HCT116 (cell line): ENCODE data around the gene DAPK1. TPM values are rescaled to one million over a fixed set of nuclear protein-coding genes. Genes with fewer than 3 reads are reported as not detected.

Experiments
- ATAC-seq: fragments of 200-7000 bp; cut with Tn5 transposase; 2 replicates; pipeline ENCODE4 v1.9.1; 2020; ENCODE audit warnings: mild to moderate bottlenecking, moderate library complexity
- BruUV-seq: library from RNA; stranded (reverse); fragments of 400-500 nt; replicated peaks from 2 replicates; lab custom pipeline; 2021; lab: Mats Ljungman, UMichigan
- CTCF ChIA-PET: fragments of 300-600 bp; sonication (Branson Sonifier 250); formaldehyde crosslinking; loops from one replicate; lab custom pipeline; 2021; ENCODE audit warnings: antibody characterized with exemption; lab: Charles Lee
- POLR2A ChIA-PET: fragments of 300-600, 350-600 bp; sonication (Branson Sonifier 250); formaldehyde crosslinking; loops from one replicate; lab custom pipeline; 2021; ENCODE audit warnings: antibody characterized with exemption; lab: Charles Lee
- RAD21 ChIA-PET, 2 experiments: fragments of 300-600 bp; sonication (Branson Sonifier 250); formaldehyde crosslinking; loops; one replicate each; lab custom pipeline; 2023; ENCODE audit warnings: low total read pairs in 2 of 2; ENCODE audit not compliant: uncharacterized antibody in 2 of 2, unreplicated experiment in 2 of 2, low non-redundant PET in 1 of 2; lab: Charles Lee
- DNase-seq: peaks from one replicate; pipeline ENCODE4 v3.0.0-alpha.2; 2010; ENCODE audit warnings: low read depth, low spot score
- H2AFZ ChIP-seq: fragments of 200-600 bp; shearing (Covaris generic), sonication (generic); 2 replicates; pipeline ENCODE4 v1.6.1; 2017; ENCODE audit warnings: low read depth, mixed run types, mixed read lengths, antibody characterized with exemption, low read length; ENCODE audit not compliant: poor library complexity, severe bottlenecking
- H3K27ac ChIP-seq: 2 replicates; pipeline ENCODE4 v1.5.1; 2012; ENCODE audit warnings: low read depth, low read length
- H3K27me3 ChIP-seq: fragments of 200-600 bp; sonication (generic); 2 replicates; pipeline ENCODE4 v1.6.1; 2016; ENCODE audit warnings: mixed run types, low read length, mixed read lengths; ENCODE audit not compliant: insufficient read depth
- H3K36me3 ChIP-seq, 2 experiments: fragments of 200-500 bp in 1 of 2; fragments of 200-600 bp in 1 of 2; sonication (Bioruptor generic) in 1 of 2; sonication (generic) in 1 of 2; 2 replicates each; pipeline versions ENCODE4 v1.5.1 to v1.6.1; 2014 to 2016; ENCODE audit warnings: low read length in 2 of 2, inconsistent platforms in 1 of 2, mixed read lengths in 1 of 2, mixed run types in 1 of 2; ENCODE audit not compliant: insufficient read depth in 2 of 2, control insufficient read depth in 1 of 2
- H3K4me1 ChIP-seq, 2 experiments: fragments of 200-600 bp in 1 of 2; sonication (generic) in 1 of 2; 2 replicates each; pipeline versions ENCODE4 v1.5.1 to v1.6.1; 2012 to 2017; ENCODE audit warnings: low read length in 2 of 2, inconsistent platforms in 1 of 2, mild to moderate bottlenecking in 1 of 2, mixed read lengths in 1 of 2, mixed run types in 1 of 2, moderate library complexity in 1 of 2; ENCODE audit not compliant: insufficient read depth in 2 of 2, control insufficient read depth in 1 of 2
- H3K4me2 ChIP-seq: fragments of 200-600 bp; sonication (generic); 2 replicates; pipeline ENCODE4 v1.6.1; 2017; ENCODE audit warnings: mixed run types, low read length, mixed read lengths
- H3K4me3 ChIP-seq, 2 experiments: fragments of 200-600 bp in 1 of 2; sonication (generic) in 1 of 2; replicated peaks in 1 of 2; 2 replicates each; pipeline ENCODE4 v1.5.1; 2011 to 2016; ENCODE audit warnings: low read length in 2 of 2, control low read depth in 1 of 2, low read depth in 1 of 2, mild to moderate bottlenecking in 1 of 2, mixed read lengths in 1 of 2, mixed run types in 1 of 2
- H3K79me2 ChIP-seq: fragments of 200-600 bp; sonication (generic); 2 replicates; pipeline ENCODE4 v1.6.1; 2017; ENCODE audit warnings: mild to moderate bottlenecking, mixed run types, low read length, moderate library complexity, mixed read lengths; ENCODE audit not compliant: insufficient read depth
- H3K9ac ChIP-seq: fragments of 200-600 bp; sonication (generic); 2 replicates; pipeline ENCODE4 v1.6.1; 2016; ENCODE audit warnings: low read length, mixed read lengths
- H3K9me2 ChIP-seq: fragments of 200-600 bp; sonication (generic), shearing (Covaris generic); 2 replicates; pipeline ENCODE4 v1.6.1; 2017; ENCODE audit warnings: mixed run types, mild to moderate bottlenecking, moderate library complexity; ENCODE audit not compliant: insufficient read depth
- H3K9me3 ChIP-seq, 2 experiments: fragments of 200-500 bp in 1 of 2; fragments of 200-600 bp in 1 of 2; sonication (Bioruptor generic) in 1 of 2; sonication (generic) in 1 of 2; 2 replicates each; pipeline ENCODE4 v1.6.1; 2014 to 2017; ENCODE audit warnings: low read length in 2 of 2, mixed read lengths in 2 of 2, inconsistent platforms in 1 of 2, low read depth in 1 of 2, mild to moderate bottlenecking in 1 of 2, mixed run types in 1 of 2, moderate library complexity in 1 of 2; ENCODE audit not compliant: control insufficient read depth in 1 of 2, insufficient read depth in 1 of 2
- H4K20me1 ChIP-seq: fragments of 200-600 bp; sonication (generic), shearing (Covaris generic); 2 replicates; pipeline ENCODE4 v1.6.1; 2017; ENCODE audit warnings: mixed run types, mild to moderate bottlenecking, moderate library complexity; ENCODE audit not compliant: insufficient read depth
- CBX3 ChIP-seq: IDR thresholded peaks from 2 replicates; pipeline ENCODE4 v1.6.1; 2012; ENCODE audit warnings: low read depth
- CEBPB ChIP-seq: IDR thresholded peaks from 2 replicates; pipeline ENCODE4 v1.6.1; 2012; ENCODE audit warnings: low read depth
- ELF1 ChIP-seq: IDR thresholded peaks from 2 replicates; pipeline ENCODE4 v1.6.1; 2012; ENCODE audit warnings: low read depth, borderline replicate concordance
- EZH2 ChIP-seq: fragments of 200-600 bp; sonication (generic); IDR thresholded peaks from 2 replicates; pipeline ENCODE4 v1.6.1; 2017; ENCODE audit warnings: antibody characterized with exemption, mixed run types
- EZH2phosphoT487 ChIP-seq: fragments of 200-600 bp; IDR thresholded peaks from 2 replicates; pipeline ENCODE4 v1.6.1; 2018; ENCODE audit warnings: antibody characterized with exemption, borderline replicate concordance
- POLR2AphosphoS5 ChIP-seq: IDR thresholded peaks from 2 replicates; pipeline ENCODE4 v1.6.1; 2011; ENCODE audit warnings: mild to moderate bottlenecking, low read depth, low read length, moderate library complexity
- RAD21 ChIP-seq: IDR thresholded peaks from 2 replicates; pipeline ENCODE4 v1.6.1; 2012; ENCODE audit warnings: low read depth, mild to moderate bottlenecking
- SP1 ChIP-seq: IDR thresholded peaks from 2 replicates; pipeline ENCODE4 v1.6.1; 2012; ENCODE audit warnings: low read depth
- TCF7L2 ChIP-seq: IDR thresholded peaks from 2 replicates; pipeline ENCODE4 v1.7.0; 2011; ENCODE audit warnings: borderline replicate concordance, inconsistent platforms; ENCODE audit not compliant: insufficient read depth, insufficient read length; ENCODE audit errors: extremely low read depth
- YY1 ChIP-seq: IDR thresholded peaks from 2 replicates; pipeline ENCODE4 v1.6.1; 2011; ENCODE audit warnings: low read length, low read depth, moderate library complexity, mild to moderate bottlenecking; ENCODE audit not compliant: insufficient replicate concordance; ENCODE audit errors: extremely low read depth
- ZNF274 ChIP-seq: fragments of 200-500 bp; sonication (Bioruptor generic); IDR thresholded peaks from 2 replicates; pipeline ENCODE4 v1.6.1; 2014; ENCODE audit warnings: mild to moderate bottlenecking, low read depth, low read length, inconsistent platforms
- intact Hi-C: fragments of 100-400 bp; cut with micrococcal nuclease; formaldehyde crosslinking; loops from 2 replicates; pipeline ENCODE4 v1.10.0; 2022
- total RNA-seq: library from RNA; stranded (reverse); gene quantifications from one replicate; pipeline ENCODE4 v1.2.1, GENCODE V29; 2021; ENCODE audit not compliant: unreplicated experiment
- TF ChIP-seq, protein P1 (sequence below): IDR thresholded peaks from 2 replicates; pipeline ENCODE4 v1.6.1; 2011; ENCODE audit warnings: mild to moderate bottlenecking, low read length, moderate library complexity; ENCODE audit not compliant: insufficient replicate concordance; ENCODE audit errors: extremely low read depth
- TF ChIP-seq, protein P2 (sequence below): IDR thresholded peaks from 2 replicates; pipeline ENCODE4 v1.6.1; 2012
- TF ChIP-seq, protein P3 (sequence below): IDR thresholded peaks from 2 replicates; pipeline ENCODE4 v1.6.1; 2012
- TF ChIP-seq, protein P4 (sequence below), 3 experiments: fragments of 200-600 bp in 1 of 3; sonication (generic) in 1 of 3; IDR thresholded peaks in 2 of 3; conservative IDR thresholded peaks in 1 of 3; 2 replicates each; pipeline ENCODE4 v1.5.1; 2012 to 2017; ENCODE audit warnings: low read depth in 2 of 3, low read length in 2 of 3, antibody characterized with exemption in 1 of 3, borderline replicate concordance in 1 of 3, control low read depth in 1 of 3, mild to moderate bottlenecking in 1 of 3, mixed read lengths in 1 of 3, mixed run types in 1 of 3, moderate library complexity in 1 of 3; ENCODE audit not compliant: insufficient read depth in 1 of 3

Gene DAPK1
- total RNA-seq, 1 experiment from 2014 or later: 5.6 TPM

DNA sequence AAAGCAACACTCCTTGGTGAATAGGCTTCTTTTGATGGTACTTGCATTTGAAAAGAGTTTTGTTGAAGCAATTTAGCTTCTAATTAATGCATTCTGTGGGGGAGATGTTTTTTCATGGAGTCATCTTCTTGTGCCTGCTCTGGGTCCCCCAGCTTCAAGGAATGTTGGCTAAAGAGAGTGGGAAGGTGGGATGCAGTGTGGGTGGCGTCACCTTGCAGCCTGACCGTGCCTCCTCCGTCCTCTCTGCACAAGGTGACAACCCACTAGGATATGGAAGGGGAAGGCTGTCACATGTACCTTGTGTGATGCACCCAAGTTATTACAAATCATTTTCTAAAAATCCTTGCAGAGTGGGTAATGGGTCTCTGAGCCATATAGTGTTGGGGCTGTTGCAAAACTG lies 70.7 kb downstream of the DAPK1 start:
- ATAC-seq: no peak
- no peaks in the 10 kb centered on the region for H3K4me1 ChIP-seq
- H3K9me2 ChIP-seq: no peaks in the 10 kb centered on the region
- no peaks in the 10 kb centered on the region for H3K9me3 ChIP-seq
- intact Hi-C loops: no loop called here
- TF ChIP-seq EZH2: no peak
- TF ChIP-seq YY1: no peak
- no peak for TF ChIP-seq ELF1
- TF ChIP-seq ZNF274: no peak
- TF ChIP-seq, protein P1, sequence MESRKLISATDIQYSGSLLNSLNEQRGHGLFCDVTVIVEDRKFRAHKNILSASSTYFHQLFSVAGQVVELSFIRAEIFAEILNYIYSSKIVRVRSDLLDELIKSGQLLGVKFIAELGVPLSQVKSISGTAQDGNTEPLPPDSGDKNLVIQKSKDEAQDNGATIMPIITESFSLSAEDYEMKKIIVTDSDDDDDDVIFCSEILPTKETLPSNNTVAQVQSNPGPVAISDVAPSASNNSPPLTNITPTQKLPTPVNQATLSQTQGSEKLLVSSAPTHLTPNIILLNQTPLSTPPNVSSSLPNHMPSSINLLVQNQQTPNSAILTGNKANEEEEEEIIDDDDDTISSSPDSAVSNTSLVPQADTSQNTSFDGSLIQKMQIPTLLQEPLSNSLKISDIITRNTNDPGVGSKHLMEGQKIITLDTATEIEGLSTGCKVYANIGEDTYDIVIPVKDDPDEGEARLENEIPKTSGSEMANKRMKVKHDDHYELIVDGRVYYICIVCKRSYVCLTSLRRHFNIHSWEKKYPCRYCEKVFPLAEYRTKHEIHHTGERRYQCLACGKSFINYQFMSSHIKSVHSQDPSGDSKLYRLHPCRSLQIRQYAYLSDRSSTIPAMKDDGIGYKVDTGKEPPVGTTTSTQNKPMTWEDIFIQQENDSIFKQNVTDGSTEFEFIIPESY: no peak
- TF ChIP-seq SP1: no peak
- TF ChIP-seq POLR2AphosphoS5: no peak
- TF ChIP-seq, protein P2, sequence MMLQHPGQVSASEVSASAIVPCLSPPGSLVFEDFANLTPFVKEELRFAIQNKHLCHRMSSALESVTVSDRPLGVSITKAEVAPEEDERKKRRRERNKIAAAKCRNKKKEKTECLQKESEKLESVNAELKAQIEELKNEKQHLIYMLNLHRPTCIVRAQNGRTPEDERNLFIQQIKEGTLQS: no peak
- TF ChIP-seq EZH2phosphoT487: no peak
- TF ChIP-seq CBX3: no peak
- TF ChIP-seq, protein P3, sequence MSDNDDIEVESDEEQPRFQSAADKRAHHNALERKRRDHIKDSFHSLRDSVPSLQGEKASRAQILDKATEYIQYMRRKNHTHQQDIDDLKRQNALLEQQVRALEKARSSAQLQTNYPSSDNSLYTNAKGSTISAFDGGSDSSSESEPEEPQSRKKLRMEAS: no peak
- no peak for TF ChIP-seq RAD21
- no peak for TF ChIP-seq CEBPB
- TF ChIP-seq, protein P4, sequence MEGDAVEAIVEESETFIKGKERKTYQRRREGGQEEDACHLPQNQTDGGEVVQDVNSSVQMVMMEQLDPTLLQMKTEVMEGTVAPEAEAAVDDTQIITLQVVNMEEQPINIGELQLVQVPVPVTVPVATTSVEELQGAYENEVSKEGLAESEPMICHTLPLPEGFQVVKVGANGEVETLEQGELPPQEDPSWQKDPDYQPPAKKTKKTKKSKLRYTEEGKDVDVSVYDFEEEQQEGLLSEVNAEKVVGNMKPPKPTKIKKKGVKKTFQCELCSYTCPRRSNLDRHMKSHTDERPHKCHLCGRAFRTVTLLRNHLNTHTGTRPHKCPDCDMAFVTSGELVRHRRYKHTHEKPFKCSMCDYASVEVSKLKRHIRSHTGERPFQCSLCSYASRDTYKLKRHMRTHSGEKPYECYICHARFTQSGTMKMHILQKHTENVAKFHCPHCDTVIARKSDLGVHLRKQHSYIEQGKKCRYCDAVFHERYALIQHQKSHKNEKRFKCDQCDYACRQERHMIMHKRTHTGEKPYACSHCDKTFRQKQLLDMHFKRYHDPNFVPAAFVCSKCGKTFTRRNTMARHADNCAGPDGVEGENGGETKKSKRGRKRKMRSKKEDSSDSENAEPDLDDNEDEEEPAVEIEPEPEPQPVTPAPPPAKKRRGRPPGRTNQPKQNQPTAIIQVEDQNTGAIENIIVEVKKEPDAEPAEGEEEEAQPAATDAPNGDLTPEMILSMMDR (IDR thresholded peaks at IDR 0.05 in 2 of 3, conservative IDR thresholded peaks at IDR 0.05 in 1 of 3; ENCODE audit: borderline replicate concordance in 1 of 3, insufficient read depth in 1 of 3, low read depth in 2 of 3, low read length in 2 of 3): no peak
- no peak for TF ChIP-seq TCF7L2
- H3K36me3 ChIP-seq: no peaks in the 10 kb centered on the region
- BruUV-seq: no TSS peak
- DNase-seq: no peak
- H3K9ac ChIP-seq: no peak overlapping the region
- no peak overlapping the region for H3K4me3 ChIP-seq
- H2AFZ ChIP-seq: no peak overlapping the region
- RAD21 ChIA-PET: no interaction called here
- no peak overlapping the region for H3K4me2 ChIP-seq
- POLR2A ChIA-PET: no interaction called here
- H4K20me1 ChIP-seq: no peaks in the 10 kb centered on the region
- CTCF ChIA-PET: no interaction called here
- no peak overlapping the region for H3K27ac ChIP-seq
- H3K79me2 ChIP-seq: no peaks in the 10 kb centered on the region
- H3K27me3 ChIP-seq: no peaks in the 10 kb centered on the region
